OCI-LY7 (cell line): ENCODE results near the gene TMED6. TPM values are rescaled to one million over a fixed set of nuclear protein-coding genes. Genes with fewer than 3 reads are reported as not detected.

ENCODE experiments used
- BruUV-seq: library from RNA; stranded (reverse); fragments of 400-500 nt; replicated peaks from 2 replicates; lab custom pipeline; 2021; lab: Mats Ljungman, UMichigan
- CTCF ChIA-PET: fragments of 300-600 bp; sonication (Branson Sonifier 250); formaldehyde crosslinking; loops from one replicate; lab custom pipeline; 2022; ENCODE audit warnings: antibody characterized with exemption; ENCODE audit not compliant: unreplicated experiment; lab: Charles Lee
- POLR2A ChIA-PET: fragments of 300-600 bp; sonication (Branson Sonifier 250); formaldehyde crosslinking; loops from one replicate; lab custom pipeline; 2022; ENCODE audit warnings: antibody characterized with exemption; lab: Charles Lee
- DNase-seq: peaks from one replicate; pipeline ENCODE4 v3.0.0-alpha.2; 2015; ENCODE audit warnings: low spot score
- H2AFZ ChIP-seq: fragments of 200-600 bp; sonication (generic), shearing (Covaris generic); 2 replicates; pipeline ENCODE4 v1.6.1; 2014; ENCODE audit warnings: mild to moderate bottlenecking, antibody characterized with exemption, low read length, moderate library complexity
- H3K27ac ChIP-seq: fragments of 200-600 bp; sonication (generic); 2 replicates; pipeline ENCODE4 v1.5.1; 2014; ENCODE audit warnings: mixed run types, low read depth, mild to moderate bottlenecking, moderate library complexity, low read length, inconsistent platforms; ENCODE audit not compliant: poor library complexity, severe bottlenecking
- H3K36me3 ChIP-seq: fragments of 200-600 bp; sonication (generic); 2 replicates; pipeline ENCODE4 v1.6.1; 2014; ENCODE audit warnings: mild to moderate bottlenecking, antibody characterized with exemption, low read length, moderate library complexity, mixed read lengths; ENCODE audit not compliant: insufficient read depth
- H3K4me1 ChIP-seq: fragments of 200-600 bp; sonication (generic); 2 replicates; pipeline ENCODE4 v1.5.1; 2014; ENCODE audit warnings: mild to moderate bottlenecking, low read length; ENCODE audit not compliant: insufficient read depth, poor library complexity, severe bottlenecking
- H3K4me2 ChIP-seq: fragments of 200-600 bp; sonication (generic); 2 replicates; pipeline ENCODE4 v1.6.1; 2014; ENCODE audit warnings: mild to moderate bottlenecking, low read length
- H3K4me3 ChIP-seq: fragments of 200-600 bp; sonication (generic); 2 replicates; pipeline ENCODE4 v1.5.1; 2014; ENCODE audit warnings: mild to moderate bottlenecking, low read depth, low read length; ENCODE audit not compliant: poor library complexity, severe bottlenecking
- H3K79me2 ChIP-seq: fragments of 200-600 bp; sonication (generic); 2 replicates; pipeline ENCODE4 v1.6.1; 2016; ENCODE audit warnings: low read depth, mild to moderate bottlenecking, low read length, moderate library complexity, mixed read lengths; ENCODE audit not compliant: insufficient read depth
- H3K9me2 ChIP-seq: fragments of 200-600 bp; sonication (generic); 2 replicates; pipeline ENCODE4 v1.6.1; 2016; ENCODE audit warnings: mild to moderate bottlenecking, low read length, mixed read lengths; ENCODE audit not compliant: insufficient read depth
- H3K9me3 ChIP-seq: fragments of 200-600 bp; sonication (generic); 2 replicates; pipeline ENCODE4 v1.6.1; 2014; ENCODE audit warnings: mild to moderate bottlenecking, mixed run types, low read length, mixed read lengths
- H4K20me1 ChIP-seq: fragments of 200-600 bp; sonication (generic); 2 replicates; pipeline ENCODE4 v1.6.1; 2014; ENCODE audit warnings: mild to moderate bottlenecking, antibody characterized with exemption, low read length, moderate library complexity, mixed read lengths; ENCODE audit not compliant: insufficient read depth
- CTCF ChIP-seq: fragments of 200-600 bp; sonication (generic); conservative IDR thresholded peaks from 2 replicates; pipeline ENCODE4 v1.5.1; 2014; ENCODE audit warnings: mild to moderate bottlenecking, antibody characterized with exemption, low read length, moderate library complexity, mixed read lengths
- EZH2phosphoT487 ChIP-seq: fragments of 200-600 bp; sonication (generic); IDR thresholded peaks from 2 replicates; pipeline ENCODE4 v1.6.1; 2018; ENCODE audit warnings: low read depth, borderline replicate concordance, mild to moderate bottlenecking, mixed run types, antibody characterized with exemption, low read length, moderate library complexity, mixed read lengths
- intact Hi-C: fragments of 100-400 bp; cut with micrococcal nuclease; formaldehyde crosslinking; loops from one replicate; pipeline ENCODE4 v1.10.0; 2022; ENCODE audit not compliant: unreplicated experiment
- total RNA-seq, 2 experiments: library from RNA; depleted of rRNA in 1 of 2; stranded (reverse); fragments of >200 nt in 1 of 2; shearing (Covaris generic) in 1 of 2; gene quantifications; 2 replicates each; pipeline ENCODE4 v1.2.3, GENCODE V29; 2014 to 2022

Gene TMED6
- total RNA-seq, 2 experiments from 2014 or later = 1.7 TPM

GRCh38 chr16:69326172-69326873 lies 25.3 kb downstream of the TMED6 start:
- H4K20me1 ChIP-seq = peaks cover 45% of the 10 kb centered on the region
- H3K36me3 ChIP-seq = peaks cover 83% of the 10 kb centered on the region
- POLR2A ChIA-PET = interaction anchor here (0.5 to 1.8 kb wide), 9 partner anchors 10 to 260 kb away, joined by 3 to 8 read pairs (median 4); partner anchors contain the start of gene NIP7

GRCh38 chr16:69325784-69326171 lies 25.8 kb downstream of the TMED6 start:
- peak overlapping the region; percentile 89 for H3K4me2 ChIP-seq

More at GRCh38 chr16:69326172-69326873, 25.3 kb downstream of the TMED6 start:
- Histone ChIP-seq H3K79me2 (peaks cover 80% of the 10 kb centered on the region), H3K4me1 (peaks cover 45% of the 10 kb centered on the region), H2AFZ (no peak overlapping the region), H3K27ac (peak overlapping the region; percentile 47), H3K4me2 (peak overlapping the region; percentile 89), H3K9me2 (no peaks in the 10 kb centered on the region), H3K4me3 (peak overlapping the region; percentile 75), H3K9me3 (no peaks in the 10 kb centered on the region)
- CTCF ChIA-PET = no interaction called here
- TF ChIP-seq EZH2phosphoT487 (no peak), CTCF (no peak)
- BruUV-seq = TSS peak; percentile 37
- intact Hi-C loops = no loop called here
- no peak for DNase-seq

More at GRCh38 chr16:69325784-69326171, 25.8 kb downstream of the TMED6 start:
- Histone ChIP-seq H3K9me2 (no peaks in the 10 kb centered on the region), H3K27ac (no peak overlapping the region), H3K36me3 (peaks cover 88% of the 10 kb centered on the region), H2AFZ (no peak overlapping the region), H3K4me1 (peaks cover 39% of the 10 kb centered on the region), H3K9me3 (no peaks in the 10 kb centered on the region), H3K79me2 (peaks cover 76% of the 10 kb centered on the region), H4K20me1 (peaks cover 45% of the 10 kb centered on the region), H3K4me3 (peak overlapping the region; percentile 75)
- ChIA-PET CTCF (no interaction called here), POLR2A (interaction anchor here (0.7 to 1.8 kb wide), 3 partner anchors 14 to 59 kb away, joined by 3 to 8 read pairs (median 4); partner anchors contain the start of gene NIP7)
- no peak for TF ChIP-seq CTCF
- no TSS peak for BruUV-seq
- intact Hi-C loops = no loop called here
- no peak for DNase-seq
